ENCODE results near the gene LAPTM4A. TPM values are rescaled to one million over a fixed set of nuclear protein-coding genes. Genes with fewer than 3 reads are reported as not detected.

LAPTM4A gene
- total and polyA plus RNA-seq, 10 of the 15 experiments (the other 5 are each of a cell fraction or from before 2014, with no cell fraction given): 17.8 to 107 (median 45.8) TPM

DNA sequence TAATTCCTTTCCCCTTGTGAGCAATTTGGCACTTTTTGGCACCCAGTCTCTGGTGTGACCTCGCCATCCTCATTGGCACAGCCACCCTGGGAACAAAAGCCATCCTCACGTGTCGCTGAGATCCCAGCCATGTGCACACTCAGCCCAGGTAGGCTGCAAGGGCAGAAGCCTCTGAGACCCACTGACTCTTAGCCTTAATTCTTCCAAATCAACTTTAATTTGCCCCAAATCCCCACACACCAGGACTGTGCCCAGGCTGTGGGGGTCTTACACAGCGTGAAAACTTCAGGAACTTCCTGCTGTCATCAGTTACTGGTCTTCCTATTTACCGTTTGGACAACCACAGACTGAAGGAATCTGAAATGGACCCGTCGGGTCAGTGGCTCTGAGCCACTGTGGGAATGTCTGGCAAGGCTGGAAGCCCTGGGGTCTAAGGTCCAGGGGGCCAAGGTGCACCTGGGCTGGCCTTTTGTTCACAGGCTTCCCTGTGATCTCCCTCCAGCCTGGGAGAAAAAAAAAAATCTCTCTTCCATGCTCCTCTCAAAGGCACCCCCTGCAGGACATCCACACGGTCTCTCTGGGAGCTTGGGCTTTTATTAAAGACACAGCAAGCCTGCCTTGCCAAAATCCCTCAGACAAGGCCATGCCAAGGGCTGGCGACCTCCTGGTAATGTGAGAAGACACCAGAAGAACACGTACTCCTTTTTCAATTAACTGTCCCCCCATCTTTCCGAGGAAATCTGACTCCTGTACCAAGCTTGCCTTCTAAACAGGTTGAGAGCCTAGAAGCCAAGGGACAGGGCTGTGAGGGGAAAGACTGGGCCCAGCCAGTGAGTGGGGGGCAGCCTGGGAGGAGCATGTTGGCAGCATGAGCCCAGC lies 42.1 kb upstream of the LAPTM4A start (continued):
- TF ChIP-seq, protein P1, sequence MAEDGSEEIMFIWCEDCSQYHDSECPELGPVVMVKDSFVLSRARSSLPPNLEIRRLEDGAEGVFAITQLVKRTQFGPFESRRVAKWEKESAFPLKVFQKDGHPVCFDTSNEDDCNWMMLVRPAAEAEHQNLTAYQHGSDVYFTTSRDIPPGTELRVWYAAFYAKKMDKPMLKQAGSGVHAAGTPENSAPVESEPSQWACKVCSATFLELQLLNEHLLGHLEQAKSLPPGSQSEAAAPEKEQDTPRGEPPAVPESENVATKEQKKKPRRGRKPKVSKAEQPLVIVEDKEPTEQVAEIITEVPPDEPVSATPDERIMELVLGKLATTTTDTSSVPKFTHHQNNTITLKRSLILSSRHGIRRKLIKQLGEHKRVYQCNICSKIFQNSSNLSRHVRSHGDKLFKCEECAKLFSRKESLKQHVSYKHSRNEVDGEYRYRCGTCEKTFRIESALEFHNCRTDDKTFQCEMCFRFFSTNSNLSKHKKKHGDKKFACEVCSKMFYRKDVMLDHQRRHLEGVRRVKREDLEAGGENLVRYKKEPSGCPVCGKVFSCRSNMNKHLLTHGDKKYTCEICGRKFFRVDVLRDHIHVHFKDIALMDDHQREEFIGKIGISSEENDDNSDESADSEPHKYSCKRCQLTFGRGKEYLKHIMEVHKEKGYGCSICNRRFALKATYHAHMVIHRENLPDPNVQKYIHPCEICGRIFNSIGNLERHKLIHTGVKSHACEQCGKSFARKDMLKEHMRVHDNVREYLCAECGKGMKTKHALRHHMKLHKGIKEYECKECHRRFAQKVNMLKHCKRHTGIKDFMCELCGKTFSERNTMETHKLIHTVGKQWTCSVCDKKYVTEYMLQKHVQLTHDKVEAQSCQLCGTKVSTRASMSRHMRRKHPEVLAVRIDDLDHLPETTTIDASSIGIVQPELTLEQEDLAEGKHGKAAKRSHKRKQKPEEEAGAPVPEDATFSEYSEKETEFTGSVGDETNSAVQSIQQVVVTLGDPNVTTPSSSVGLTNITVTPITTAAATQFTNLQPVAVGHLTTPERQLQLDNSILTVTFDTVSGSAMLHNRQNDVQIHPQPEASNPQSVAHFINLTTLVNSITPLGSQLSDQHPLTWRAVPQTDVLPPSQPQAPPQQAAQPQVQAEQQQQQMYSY (CRISPR knock-in tag; IDR thresholded peaks at IDR 0.05): no peak
- TF ChIP-seq ASH2L (IDR thresholded peaks at IDR 0.05; ENCODE audit: borderline replicate concordance, low read depth) (no peak), ZNF207 (IDR thresholded peaks at IDR 0.05; ENCODE audit: borderline replicate concordance) (no peak), CTCF (IDR thresholded peaks at IDR 0.05 in 2 of 3, conservative IDR thresholded peaks at IDR 0.05 in 1 of 3; ENCODE audit: control insufficient read depth in 2 of 3, extremely low read depth in 1 of 3, insufficient read depth in 1 of 3, low read depth in 3 of 3, low read length in 3 of 3) (peak; percentile 5 to 25 (median 20); a peak in 3 of 6 replicates), ZNF384 (IDR thresholded peaks at IDR 0.05; ENCODE audit: borderline replicate concordance, low read depth, low read length) (peak; percentile 35; the same call in 1 of the 2 replicates), BHLHE40 (IDR thresholded peaks at IDR 0.05; ENCODE audit: borderline replicate concordance in 1 of 2, low read depth in 2 of 2, low read length in 1 of 2) (no peak), ZSCAN29 (IDR thresholded peaks at IDR 0.05) (no peak)
- TF ChIP-seq, protein P2, sequence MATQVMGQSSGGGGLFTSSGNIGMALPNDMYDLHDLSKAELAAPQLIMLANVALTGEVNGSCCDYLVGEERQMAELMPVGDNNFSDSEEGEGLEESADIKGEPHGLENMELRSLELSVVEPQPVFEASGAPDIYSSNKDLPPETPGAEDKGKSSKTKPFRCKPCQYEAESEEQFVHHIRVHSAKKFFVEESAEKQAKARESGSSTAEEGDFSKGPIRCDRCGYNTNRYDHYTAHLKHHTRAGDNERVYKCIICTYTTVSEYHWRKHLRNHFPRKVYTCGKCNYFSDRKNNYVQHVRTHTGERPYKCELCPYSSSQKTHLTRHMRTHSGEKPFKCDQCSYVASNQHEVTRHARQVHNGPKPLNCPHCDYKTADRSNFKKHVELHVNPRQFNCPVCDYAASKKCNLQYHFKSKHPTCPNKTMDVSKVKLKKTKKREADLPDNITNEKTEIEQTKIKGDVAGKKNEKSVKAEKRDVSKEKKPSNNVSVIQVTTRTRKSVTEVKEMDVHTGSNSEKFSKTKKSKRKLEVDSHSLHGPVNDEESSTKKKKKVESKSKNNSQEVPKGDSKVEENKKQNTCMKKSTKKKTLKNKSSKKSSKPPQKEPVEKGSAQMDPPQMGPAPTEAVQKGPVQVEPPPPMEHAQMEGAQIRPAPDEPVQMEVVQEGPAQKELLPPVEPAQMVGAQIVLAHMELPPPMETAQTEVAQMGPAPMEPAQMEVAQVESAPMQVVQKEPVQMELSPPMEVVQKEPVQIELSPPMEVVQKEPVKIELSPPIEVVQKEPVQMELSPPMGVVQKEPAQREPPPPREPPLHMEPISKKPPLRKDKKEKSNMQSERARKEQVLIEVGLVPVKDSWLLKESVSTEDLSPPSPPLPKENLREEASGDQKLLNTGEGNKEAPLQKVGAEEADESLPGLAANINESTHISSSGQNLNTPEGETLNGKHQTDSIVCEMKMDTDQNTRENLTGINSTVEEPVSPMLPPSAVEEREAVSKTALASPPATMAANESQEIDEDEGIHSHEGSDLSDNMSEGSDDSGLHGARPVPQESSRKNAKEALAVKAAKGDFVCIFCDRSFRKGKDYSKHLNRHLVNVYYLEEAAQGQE (IDR thresholded peaks at IDR 0.05; ENCODE audit: low read depth, low read length): no peak
